K562 (cell line): Measurements from ENCODE around the gene LRGUK. TPM values are rescaled to one million over a fixed set of nuclear protein-coding genes. Genes with fewer than 3 reads are reported as not detected.

Source experiments
- BCL6 ChIP-seq: fragments of 250-450 bp; sonication (Bioruptor Pico); IDR thresholded peaks from 2 replicates; pipeline ENCODE4 v1.4.0; 2020
- ELK3 ChIP-seq: fragments of 450-650 bp; formaldehyde crosslinking; IDR thresholded peaks from 2 replicates; pipeline ENCODE4 v1.4.0; 2020; ENCODE audit warnings: mild to moderate bottlenecking
- ETS1 ChIP-seq: conservative IDR thresholded peaks from 2 replicates; pipeline ENCODE4 v1.6.1; 2011; ENCODE audit warnings: low read depth, mild to moderate bottlenecking, low read length; ENCODE audit not compliant: control insufficient read depth
- GMEB1 ChIP-seq: fragments of 250-450 bp; sonication (Bioruptor Pico); IDR thresholded peaks from 2 replicates; pipeline ENCODE4 v1.4.0; 2020; ENCODE audit warnings: mild to moderate bottlenecking
- GTF2A2 ChIP-seq: IDR thresholded peaks from 2 replicates; pipeline ENCODE4 v1.6.1; 2016; ENCODE audit warnings: mild to moderate bottlenecking, missing genetic modification characterization, missing compliant biosample characterization
- HMG20B ChIP-seq: fragments of 250-450 bp; sonication (Bioruptor Pico); IDR thresholded peaks from 2 replicates; pipeline ENCODE4 v1.5.0; 2021; ENCODE audit warnings: mild to moderate bottlenecking
- ILK ChIP-seq: fragments of 450-650 bp; IDR thresholded peaks from 2 replicates; pipeline ENCODE4 v1.6.1; 2016; ENCODE audit warnings: missing genetic modification characterization, low read depth, mild to moderate bottlenecking, missing compliant biosample characterization, moderate library complexity, borderline replicate concordance
- NONO ChIP-seq, 2 experiments: fragments of 200-400 bp in 1 of 2; fragments of 450-650 bp in 1 of 2; formaldehyde crosslinking in 1 of 2; IDR thresholded peaks; 2 replicates each; pipeline ENCODE4 v1.6.1; 2017; ENCODE audit warnings: low read depth in 2 of 2, mild to moderate bottlenecking in 2 of 2, moderate library complexity in 2 of 2, low read length in 1 of 2
- NR2C2 ChIP-seq, 2 experiments: fragments of 200-800 bp in 1 of 2; sonication (Bioruptor generic) in 1 of 2; sonication (generic) in 1 of 2; formaldehyde crosslinking in 1 of 2; IDR thresholded peaks; 2 replicates each; pipeline versions ENCODE4 v1.6.1 to v1.8.0; 2016 to 2022; ENCODE audit warnings: mild to moderate bottlenecking in 1 of 2, missing compliant biosample characterization in 1 of 2, missing genetic modification characterization in 1 of 2, missing genetic modification reagents in 1 of 2
- NR4A1 ChIP-seq, 2 experiments: fragments of 250-450 bp in 1 of 2; fragments of 450-650 bp in 1 of 2; sonication (Bioruptor Pico) in 1 of 2; IDR thresholded peaks; 2 replicates each; pipeline versions ENCODE4 v1.4.0 to v1.6.1; 2016 to 2020; ENCODE audit warnings: mild to moderate bottlenecking in 2 of 2, missing compliant biosample characterization in 1 of 2, missing genetic modification characterization in 1 of 2, moderate library complexity in 1 of 2
- POLR2A ChIP-seq: fragments of 450-650 bp; conservative IDR thresholded peaks from 2 replicates; pipeline ENCODE4 v1.6.1; 2016
- SFPQ ChIP-seq: fragments of 200-400 bp; formaldehyde crosslinking; IDR thresholded peaks from 2 replicates; pipeline ENCODE4 v1.6.1; 2017; ENCODE audit warnings: mild to moderate bottlenecking, low read depth, low read length, moderate library complexity
- ZBTB9 ChIP-seq: fragments of 450-650 bp; formaldehyde crosslinking; IDR thresholded peaks from 2 replicates; pipeline ENCODE4 v1.4.0; 2020; ENCODE audit warnings: mild to moderate bottlenecking, moderate library complexity
- ZFP91 ChIP-seq: sonication (generic); formaldehyde crosslinking; IDR thresholded peaks from 2 replicates; pipeline ENCODE4 v1.8.0; 2022; ENCODE audit warnings: mild to moderate bottlenecking, missing genetic modification reagents
- ZNF197 ChIP-seq: fragments of 200-800 bp; sonication (Bioruptor generic); IDR thresholded peaks from 2 replicates; pipeline ENCODE4 v1.6.1; 2016; ENCODE audit warnings: low read depth, missing genetic modification characterization, missing compliant biosample characterization
- ZNF41 ChIP-seq: fragments of 250-450 bp; sonication (Bioruptor Pico); conservative IDR thresholded peaks from 2 replicates; pipeline ENCODE4 v1.4.0; 2020; ENCODE audit warnings: mild to moderate bottlenecking
- ZNF668 ChIP-seq: fragments of 250-450 bp; sonication (Bioruptor Pico); IDR thresholded peaks from 2 replicates; pipeline ENCODE4 v1.8.0; 2022; ENCODE audit warnings: mild to moderate bottlenecking, inconsistent platforms
- polyA plus RNA-seq, 8 experiments: library from polyadenylated mRNA; depleted of rRNA in 4 of 8; stranded (reverse) in 5 of 8; unstranded in 3 of 8; fragments of >200 nt; fragmentation: Nextera tagmentation in 2 of 8; fragmentation: Illumina TruSeq in 1 of 8; extraction: Ambion mirVana in 2 of 8; extraction: Trizol in 1 of 8; gene quantifications; 2 replicates each; pipeline versions ENCODE4 v1.2.1 to v1.2.3, GENCODE V29; 2011 to 2014; ENCODE audit warnings: inconsistent platforms in 1 of 8, missing spikeins in 1 of 8
- total RNA-seq, 7 experiments: library from RNA; depleted of rRNA in 6 of 7; stranded (reverse); fragments of >200 nt in 6 of 7; fragmentation: Illumina TruSeq in 2 of 7; extraction: Trizol in 2 of 7; gene quantifications; 2 replicates each; pipeline versions ENCODE4 v1.2.1 to v1.2.3, GENCODE V29; 2011 to 2021; ENCODE audit warnings: low replicate concordance in 1 of 7

Gene LRGUK
- total and polyA plus RNA-seq, 9 of the 15 experiments (the other 6 are each of a cell fraction or from before 2014, with no cell fraction given) = 0.04 to 0.33 (median 0.18) TPM

- no peak for TF ChIP-seq HMG20B (CRISPR knock-in tag)
- peak; percentile 68; the same call in 1 of the 2 replicates for TF ChIP-seq ZNF668 (CRISPR knock-in tag)
- TF ChIP-seq GMEB1 (CRISPR knock-in tag) = peak; percentile 37; the same call in 1 of the 2 replicates
- TF ChIP-seq NR2C2 (CRISPR knock-in tag; IDR thresholded peaks at IDR 0.05) = no peak
- TF ChIP-seq NR2C2 (tag; IDR thresholded peaks at IDR 0.05) = 0 out of 2 replicates have a peak, but pooled peaks have one; percentile 16
- peak; percentile 63; the same call in 1 of the 2 replicates for TF ChIP-seq ZNF197 (CRISPR knock-in tag)
- peak; percentile 55; the same call in 1 of the 2 replicates for TF ChIP-seq ZBTB9 (CRISPR knock-in tag)
- no peak for TF ChIP-seq NR4A1 (CRISPR knock-in tag; IDR thresholded peaks at IDR 0.05)
- TF ChIP-seq NR4A1 (tag; IDR thresholded peaks at IDR 0.05) = peak; percentile 95
- no peak for TF ChIP-seq ELK3 (CRISPR knock-in tag)
- no peak for TF ChIP-seq SFPQ
- no peak for TF ChIP-seq BCL6 (CRISPR knock-in tag)
- TF ChIP-seq ZNF41 (CRISPR knock-in tag) = peak; percentile 82
- TF ChIP-seq GTF2A2 (tag) = peak; percentile 85
- no peak for TF ChIP-seq NONO (IDR thresholded peaks at IDR 0.05; ENCODE audit: low read depth in 2 of 2, low read length in 1 of 2)
- peak; percentile 85; the same call in 1 of the 2 replicates for TF ChIP-seq ILK (tag)
- TF ChIP-seq ZFP91 = no peak
- no peak for TF ChIP-seq ETS1
- no peak for TF ChIP-seq POLR2A
Measured at GRCh38 chr7:134195252-134195651, 68.1 kb downstream of the LRGUK start (continued).
